ENCODE measurements around the gene KPNA5.
"Not testable (repeated sequence)": the region's sequence is repeated elsewhere in the genome, so short reads cannot be mapped to it uniquely, and the experiment has no call there.

DNA sequence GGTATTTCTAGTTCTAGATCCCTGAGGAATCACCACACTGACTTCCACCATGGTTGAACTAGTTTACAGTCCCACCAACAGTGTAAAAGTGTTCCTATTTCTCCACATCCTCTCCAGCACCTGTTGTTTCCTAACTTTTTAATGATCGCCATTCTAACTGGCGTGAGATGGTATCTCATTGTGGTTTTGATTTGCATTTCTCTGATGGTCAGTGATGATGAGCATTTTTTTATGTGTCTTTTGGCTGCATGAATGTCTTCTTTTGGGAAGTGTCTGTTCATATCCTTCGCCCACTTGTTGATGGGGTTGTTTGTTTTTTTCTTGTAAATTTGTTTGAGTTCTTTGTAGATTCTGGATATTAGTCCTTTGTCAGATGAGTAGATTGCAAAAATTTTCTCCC is 12.3 kb downstream of the KPNA5 start:
- not testable (repeated sequence) for TF ChIP-seq POLR2A, POLR2AphosphoS5, EP300 (IDR thresholded peaks at IDR 0.05)
- TF ChIP-seq, protein P1, sequence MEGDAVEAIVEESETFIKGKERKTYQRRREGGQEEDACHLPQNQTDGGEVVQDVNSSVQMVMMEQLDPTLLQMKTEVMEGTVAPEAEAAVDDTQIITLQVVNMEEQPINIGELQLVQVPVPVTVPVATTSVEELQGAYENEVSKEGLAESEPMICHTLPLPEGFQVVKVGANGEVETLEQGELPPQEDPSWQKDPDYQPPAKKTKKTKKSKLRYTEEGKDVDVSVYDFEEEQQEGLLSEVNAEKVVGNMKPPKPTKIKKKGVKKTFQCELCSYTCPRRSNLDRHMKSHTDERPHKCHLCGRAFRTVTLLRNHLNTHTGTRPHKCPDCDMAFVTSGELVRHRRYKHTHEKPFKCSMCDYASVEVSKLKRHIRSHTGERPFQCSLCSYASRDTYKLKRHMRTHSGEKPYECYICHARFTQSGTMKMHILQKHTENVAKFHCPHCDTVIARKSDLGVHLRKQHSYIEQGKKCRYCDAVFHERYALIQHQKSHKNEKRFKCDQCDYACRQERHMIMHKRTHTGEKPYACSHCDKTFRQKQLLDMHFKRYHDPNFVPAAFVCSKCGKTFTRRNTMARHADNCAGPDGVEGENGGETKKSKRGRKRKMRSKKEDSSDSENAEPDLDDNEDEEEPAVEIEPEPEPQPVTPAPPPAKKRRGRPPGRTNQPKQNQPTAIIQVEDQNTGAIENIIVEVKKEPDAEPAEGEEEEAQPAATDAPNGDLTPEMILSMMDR (IDR thresholded peaks at IDR 0.05): not testable (repeated sequence)
